ENCODE data around the gene NOL3. TPM values are rescaled to one million over a fixed set of nuclear protein-coding genes. Genes with fewer than 3 reads are reported as not detected.
"Not testable (repeated sequence)": the region's sequence is repeated elsewhere in the genome, so short reads cannot be mapped to it uniquely, and the experiment has no call there.

Gene NOL3
- total RNA-seq, result 10 to 100 TPM; 21.5 to 44.3 (median 28.1) TPM
- long read RNA-seq, partial matches to known transcripts, result 7 of 11 reads
- long read RNA-seq, other reads (novel, unspliced or antisense), result 2 of 11 reads

- DNase-seq (peak; percentile 88 to 94 (median 89)), ATAC-seq (peak; percentile 59 to 64 (median 60))
- Histone ChIP-seq H3K36me3 (no peaks in the 10 kb centered on the region), H3K27ac (peak within 1 kb of the TSS; percentile 70 to 89 (median 77)), H3K4me1 (peaks cover 0 to 28% (median 7%) of the 10 kb centered on the region in 4 donors), H3K9me3 (no peaks in the 10 kb centered on the region), H3K4me3 (peak within 1 kb of the TSS; percentile 35 to 56 (median 43)), H3K27me3 (no peaks in the 10 kb centered on the region)
- intact Hi-C loops (cut with DNase I), result no loop called here
- peak; percentile 58 for TF ChIP-seq POLR2A (IDR thresholded peaks at IDR 0.05)
- TF ChIP-seq CTCF (IDR thresholded peaks at IDR 0.05), result no peak
- 2% methylated on average over 8 of the region's 50 CpGs for WGBS (ENCODE audit: insufficient coverage, low coverage, low lambda C conversion rate, missing lambda C conversion rate)
Measured at GRCh38 chr16:67170168-67170948, at the start of gene NOL3. TSS of gene NOL3 (plus strand) at chr16:67170538.

- intact Hi-C loops (cut with DNase I); H3K4me3 ChIP-seq; H3K4me1 ChIP-seq; DNase-seq; ATAC-seq; H3K9me3 ChIP-seq; H3K27ac ChIP-seq; H3K27me3 ChIP-seq: not testable (repeated sequence)
- peaks cover 7 to 73% (median 38%) of the 10 kb centered on the region in 4 donors for H3K36me3 ChIP-seq
- WGBS (ENCODE audit: insufficient coverage, low coverage, low lambda C conversion rate, missing lambda C conversion rate), result 100% methylated on average over 3 of the region's 5 CpGs
Measured at GRCh38 chr16:67122799-67123198, 47.5 kb upstream of the NOL3 start.

DNA sequence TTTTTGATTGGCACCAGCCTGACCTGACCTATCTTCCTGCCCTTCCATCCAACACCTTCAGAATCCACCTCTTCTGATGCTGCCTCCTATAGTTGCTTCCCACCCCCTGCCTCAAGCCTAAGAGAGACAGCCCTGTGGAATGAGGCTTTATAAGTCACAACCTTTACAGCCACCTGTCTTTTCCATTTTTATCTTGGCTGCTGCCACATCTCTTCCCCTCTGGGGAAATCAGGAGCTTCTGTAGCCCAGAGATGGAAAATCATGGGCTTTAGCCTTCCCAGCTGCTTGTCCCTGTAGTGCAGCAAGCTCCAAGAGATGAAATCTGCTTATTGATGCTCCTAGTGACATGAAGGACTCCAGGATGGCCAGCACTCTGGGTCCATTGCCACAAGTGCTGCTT is 41.9 kb upstream of the NOL3 start:
- peaks cover 0 to 90% (median 41%) of the 10 kb centered on the region in 4 donors for H3K36me3 ChIP-seq
- H3K4me1 ChIP-seq, result peaks cover 0 to 9% (median 3%) of the 10 kb centered on the region in 4 donors
- DNase-seq (no peak), ATAC-seq (no peak)
- no peak overlapping the region for H3K4me3 ChIP-seq
- intact Hi-C loops (cut with DNase I), result no loop called here
- H3K27me3 ChIP-seq, result no peaks in the 10 kb centered on the region
- H3K9me3 ChIP-seq, result no peaks in the 10 kb centered on the region
- no peak overlapping the region for H3K27ac ChIP-seq
- TF ChIP-seq POLR2A (IDR thresholded peaks at IDR 0.05) (no peak), CTCF (IDR thresholded peaks at IDR 0.05) (no peak)

GRCh38 chr16:67128887-67129286 is 41.5 kb upstream of the NOL3 start:
- Histone ChIP-seq H3K27me3 (no peaks in the 10 kb centered on the region), H3K9me3 (no peaks in the 10 kb centered on the region), H3K36me3 (peaks cover 0 to 90% (median 41%) of the 10 kb centered on the region in 4 donors), H3K27ac (no peak overlapping the region), H3K4me1 (peaks cover 0 to 5% (median under 1%) of the 10 kb centered on the region in 4 donors), H3K4me3 (no peak overlapping the region)
- no peak for TF ChIP-seq CTCF (IDR thresholded peaks at IDR 0.05)
- ATAC-seq (no peak), DNase-seq (no peak)
- WGBS (ENCODE audit: insufficient coverage, low coverage, low lambda C conversion rate, missing lambda C conversion rate), result 100% methylated on average over 2 of the region's 3 CpGs
- intact Hi-C loops (cut with DNase I), result no loop called here

- intact Hi-C loops (cut with DNase I), result no loop called here
- H3K36me3 ChIP-seq, result peaks cover 0 to 90% (median 41%) of the 10 kb centered on the region in 4 donors
Measured at GRCh38 chr16:67129422-67129821, 40.9 kb upstream of the NOL3 start.

More at GRCh38 chr16:67129422-67129821, 40.9 kb upstream of the NOL3 start:
- WGBS (ENCODE audit: insufficient coverage, low coverage, low lambda C conversion rate, missing lambda C conversion rate), result 100% methylated on average over 1 of the region's 3 CpGs
- Histone ChIP-seq H3K4me1 (no peaks in the 10 kb centered on the region), H3K9me3 (no peaks in the 10 kb centered on the region), H3K27ac (no peak overlapping the region), H3K27me3 (no peaks in the 10 kb centered on the region), H3K4me3 (no peak overlapping the region)
- ATAC-seq (no peak), DNase-seq (no peak)
- no peak for TF ChIP-seq CTCF (IDR thresholded peaks at IDR 0.05)
- no peak for TF ChIP-seq POLR2A (IDR thresholded peaks at IDR 0.05)

Measured in right lobe of liver (tissue), 6 donors.